Measurements from ENCODE around the gene NUP35.
"Not testable (repeated sequence)": the region's sequence is repeated elsewhere in the genome, so short reads cannot be mapped to it uniquely, and the experiment has no call there.

The NUP35 gene

DNA sequence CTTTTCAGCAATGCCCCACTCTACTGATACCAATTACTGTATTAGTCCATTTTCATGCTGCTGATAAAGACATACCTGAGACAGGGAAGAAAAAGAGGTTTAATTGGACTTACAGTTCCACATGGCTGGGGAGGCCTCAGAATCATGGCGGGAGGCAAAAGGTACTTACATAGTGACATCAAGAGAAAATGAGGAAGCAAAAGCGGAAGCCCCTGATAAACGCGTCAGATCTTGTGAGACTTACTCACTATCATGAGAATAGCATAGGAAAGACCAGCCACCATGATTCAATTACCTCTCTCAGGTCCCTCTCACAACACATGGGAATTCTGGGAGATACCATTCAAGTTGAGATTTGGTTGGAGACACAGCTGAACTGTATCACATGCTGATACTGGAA, 30.5 kb downstream of the NUP35 start:
- not testable (repeated sequence) for H2BK12ac ChIP-seq (ENCODE audit: low read length); H3K36me3 ChIP-seq (ENCODE audit: control insufficient read depth in 1 of 2, insufficient read depth in 2 of 2, low read length in 2 of 2); H3K79me1 ChIP-seq (ENCODE audit: low read length); H3K4me3 ChIP-seq (ENCODE audit: low read depth, low read length); H2BK120ac ChIP-seq (ENCODE audit: insufficient read depth, low read length, poor library complexity); H3K14ac ChIP-seq (ENCODE audit: low read length); H3K9me3 ChIP-seq (ENCODE audit: insufficient read depth, low read depth, low read length); H4K91ac ChIP-seq (ENCODE audit: low read depth, low read length); H3K4ac ChIP-seq (ENCODE audit: low read depth, low read length); H3K27ac ChIP-seq (ENCODE audit: low read depth, low read length); H3K9ac ChIP-seq (ENCODE audit: low read length); H2AK5ac ChIP-seq (ENCODE audit: low read length); H3K18ac ChIP-seq (ENCODE audit: low read length); H3K23ac ChIP-seq (ENCODE audit: low read length); H3K27me3 ChIP-seq (ENCODE audit: insufficient read depth, low read length); H3K4me1 ChIP-seq (ENCODE audit: control insufficient read depth in 1 of 2, insufficient read depth in 2 of 2, low read length in 2 of 2); H2BK5ac ChIP-seq (ENCODE audit: low read depth, low read length, poor library complexity); H2AFZ ChIP-seq (ENCODE audit: insufficient read depth, low read length, poor library complexity); H3K4me2 ChIP-seq (ENCODE audit: low read length); H3K79me2 ChIP-seq (ENCODE audit: control insufficient read depth, insufficient read depth, low read length, poor library complexity); H4K12ac ChIP-seq (ENCODE audit: low read depth, low read length); DNase-seq; H4K8ac ChIP-seq (ENCODE audit: low read depth, low read length)
- no CpG with 5 or more reads among the region's 4 CpGs for WGBS (ENCODE audit: extremely low coverage, insufficient coverage, insufficient read length)

- H3K9ac ChIP-seq (ENCODE audit: low read length) = no peak overlapping the region
- H3K9me3 ChIP-seq (ENCODE audit: insufficient read depth, low read depth, low read length) = peaks cover 3% of the 10 kb centered on the region
- H2BK12ac ChIP-seq (ENCODE audit: low read length) = no peak overlapping the region
- H3K27ac ChIP-seq (ENCODE audit: low read depth, low read length) = no peak overlapping the region
- peaks cover 5 to 6% of the 10 kb centered on the region in 2 experiments for H3K36me3 ChIP-seq (ENCODE audit: control insufficient read depth in 1 of 2, insufficient read depth in 2 of 2, low read length in 2 of 2)
- no peak overlapping the region for H4K91ac ChIP-seq (ENCODE audit: low read depth, low read length)
- H3K27me3 ChIP-seq (ENCODE audit: insufficient read depth, low read length) = no peaks in the 10 kb centered on the region
- H3K14ac ChIP-seq (ENCODE audit: low read length) = no peak overlapping the region
- H3K4ac ChIP-seq (ENCODE audit: low read depth, low read length) = no peak overlapping the region
- H3K4me2 ChIP-seq (ENCODE audit: low read length) = no peak overlapping the region
- no CpG with 5 or more reads among the region's 4 CpGs for WGBS (ENCODE audit: extremely low coverage, insufficient coverage, insufficient read length)
- no peak overlapping the region for H2BK120ac ChIP-seq (ENCODE audit: insufficient read depth, low read length, poor library complexity)
- no peak overlapping the region for H4K8ac ChIP-seq (ENCODE audit: low read depth, low read length)
- no peaks in the 10 kb centered on the region for H3K79me2 ChIP-seq (ENCODE audit: control insufficient read depth, insufficient read depth, low read length, poor library complexity)
- H2AK5ac ChIP-seq (ENCODE audit: low read length) = no peak overlapping the region
- H3K18ac ChIP-seq (ENCODE audit: low read length) = no peak overlapping the region
- H4K12ac ChIP-seq (ENCODE audit: low read depth, low read length) = no peak overlapping the region
- H3K4me3 ChIP-seq (ENCODE audit: low read depth, low read length) = no peak overlapping the region
- no peak for DNase-seq
- no peak overlapping the region for H2BK5ac ChIP-seq (ENCODE audit: low read depth, low read length, poor library complexity)
- no peaks in the 10 kb centered on the region for H3K79me1 ChIP-seq (ENCODE audit: low read length)
- H2AFZ ChIP-seq (ENCODE audit: insufficient read depth, low read length, poor library complexity) = no peak overlapping the region
- no peaks in the 10 kb centered on the region for H3K4me1 ChIP-seq (ENCODE audit: control insufficient read depth in 1 of 2, insufficient read depth in 2 of 2, low read length in 2 of 2)
- H3K23ac ChIP-seq (ENCODE audit: low read length) = no peak overlapping the region
Measured at GRCh38 chr2:183157131-183157530, 32.9 kb downstream of the NUP35 start.

- Histone ChIP-seq H3K27me3 (ENCODE audit: insufficient read depth, low read length) (no peaks in the 10 kb centered on the region), H3K4me2 (ENCODE audit: low read length) (no peak overlapping the region), H3K4me1 (ENCODE audit: control insufficient read depth in 1 of 2, insufficient read depth in 2 of 2, low read length in 2 of 2) (peaks cover 0 to 2% of the 10 kb centered on the region in 2 experiments), H3K9me3 (ENCODE audit: insufficient read depth, low read depth, low read length) (no peaks in the 10 kb centered on the region), H3K9ac (ENCODE audit: low read length) (no peak overlapping the region), H2BK5ac (ENCODE audit: low read depth, low read length, poor library complexity) (no peak overlapping the region), H3K79me1 (ENCODE audit: low read length) (no peaks in the 10 kb centered on the region), H2BK120ac (ENCODE audit: insufficient read depth, low read length, poor library complexity) (no peak overlapping the region), H2BK12ac (ENCODE audit: low read length) (no peak overlapping the region), H2AFZ (ENCODE audit: insufficient read depth, low read length, poor library complexity) (no peak overlapping the region), H3K4me3 (ENCODE audit: low read depth, low read length) (no peak overlapping the region), H3K27ac (ENCODE audit: low read depth, low read length) (no peak overlapping the region), H4K12ac (ENCODE audit: low read depth, low read length) (no peak overlapping the region), H2AK5ac (ENCODE audit: low read length) (no peak overlapping the region), H3K4ac (ENCODE audit: low read depth, low read length) (no peak overlapping the region), H3K14ac (ENCODE audit: low read length) (no peak overlapping the region), H3K18ac (ENCODE audit: low read length) (no peak overlapping the region), H3K23ac (ENCODE audit: low read length) (no peak overlapping the region), H3K36me3 (ENCODE audit: control insufficient read depth in 1 of 2, insufficient read depth in 2 of 2, low read length in 2 of 2) (peaks cover 2 to 3% of the 10 kb centered on the region in 2 experiments), H4K91ac (ENCODE audit: low read depth, low read length) (no peak overlapping the region), H4K8ac (ENCODE audit: low read depth, low read length) (no peak overlapping the region), H3K79me2 (ENCODE audit: control insufficient read depth, insufficient read depth, low read length, poor library complexity) (no peaks in the 10 kb centered on the region)
- no peak for DNase-seq
- no CpG with 5 or more reads among the region's 4 CpGs for WGBS (ENCODE audit: extremely low coverage, insufficient coverage, insufficient read length)
Measured at GRCh38 chr2:183162362-183162761, 38.1 kb downstream of the NUP35 start.

DNA sequence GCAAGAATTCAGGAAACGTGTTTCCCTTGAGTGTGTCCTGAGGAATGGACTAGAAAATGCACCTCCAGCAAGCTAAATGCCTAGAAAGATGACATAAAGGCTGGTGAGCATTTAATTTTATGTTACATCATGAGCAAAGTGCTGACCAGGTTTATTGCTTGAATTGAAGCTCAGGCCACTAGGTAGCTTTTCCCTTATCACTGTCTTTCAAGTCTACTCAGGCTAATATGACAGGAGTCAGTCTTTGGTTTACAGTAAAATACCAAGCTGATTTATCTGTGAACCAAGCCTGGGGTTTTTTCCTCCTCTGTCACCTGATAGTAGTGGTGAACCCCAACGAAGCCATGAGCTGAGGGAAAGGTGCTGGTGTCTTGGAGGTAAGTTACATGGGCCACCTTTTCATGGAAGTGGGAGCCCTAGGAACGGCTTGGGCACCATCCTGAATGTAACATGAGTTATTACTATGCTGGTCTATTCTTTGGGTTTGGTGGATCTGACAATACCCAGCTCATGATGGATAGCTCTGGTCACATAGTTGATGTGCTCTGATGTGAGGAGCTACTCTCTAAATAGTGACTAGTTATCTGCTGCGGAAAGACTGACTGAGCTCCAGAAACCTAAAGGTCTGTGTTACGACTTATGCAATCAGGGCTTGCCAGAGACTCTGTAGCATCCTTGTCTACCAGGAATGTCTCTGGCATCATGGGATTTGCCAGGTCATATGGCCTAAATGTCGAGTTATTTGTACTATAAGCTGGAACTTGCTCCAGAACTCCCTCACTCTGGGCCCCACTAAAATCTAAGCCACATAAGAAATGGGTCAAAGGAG, 39.8 kb downstream of the NUP35 start:
- Histone ChIP-seq H3K4me3 (ENCODE audit: low read depth, low read length) (no peak overlapping the region), H3K4ac (ENCODE audit: low read depth, low read length) (no peak overlapping the region), H4K12ac (ENCODE audit: low read depth, low read length) (no peak overlapping the region), H2AK5ac (ENCODE audit: low read length) (no peak overlapping the region), H3K27me3 (ENCODE audit: insufficient read depth, low read length) (no peaks in the 10 kb centered on the region), H3K4me2 (ENCODE audit: low read length) (no peak overlapping the region), H2BK5ac (ENCODE audit: low read depth, low read length, poor library complexity) (no peak overlapping the region), H2BK120ac (ENCODE audit: insufficient read depth, low read length, poor library complexity) (no peak overlapping the region), H4K91ac (ENCODE audit: low read depth, low read length) (no peak overlapping the region), H3K9ac (ENCODE audit: low read length) (no peak overlapping the region), H3K79me2 (ENCODE audit: control insufficient read depth, insufficient read depth, low read length, poor library complexity) (no peaks in the 10 kb centered on the region), H3K27ac (ENCODE audit: low read depth, low read length) (no peak overlapping the region), H3K36me3 (ENCODE audit: control insufficient read depth in 1 of 2, insufficient read depth in 2 of 2, low read length in 2 of 2) (peaks cover 2 to 3% of the 10 kb centered on the region in 2 experiments), H3K14ac (ENCODE audit: low read length) (no peak overlapping the region), H3K79me1 (ENCODE audit: low read length) (no peaks in the 10 kb centered on the region), H4K8ac (ENCODE audit: low read depth, low read length) (no peak overlapping the region), H3K4me1 (ENCODE audit: control insufficient read depth in 1 of 2, insufficient read depth in 2 of 2, low read length in 2 of 2) (peaks cover 0 to 2% of the 10 kb centered on the region in 2 experiments), H3K18ac (ENCODE audit: low read length) (no peak overlapping the region), H3K9me3 (ENCODE audit: insufficient read depth, low read depth, low read length) (no peaks in the 10 kb centered on the region), H2AFZ (ENCODE audit: insufficient read depth, low read length, poor library complexity) (no peak overlapping the region), H3K23ac (ENCODE audit: low read length) (no peak overlapping the region), H2BK12ac (ENCODE audit: low read length) (no peak overlapping the region)
- DNase-seq = no peak
- WGBS (ENCODE audit: extremely low coverage, insufficient coverage, insufficient read length) = no CpG with 5 or more reads among the region's 6 CpGs
